Osteoblast (primary cell): Measurements from ENCODE around the gene NPC1. TPM values are rescaled to one million over a fixed set of nuclear protein-coding genes. Genes with fewer than 3 reads are reported as not detected.
"Not testable (repeated sequence)": the region's sequence is repeated elsewhere in the genome, so short reads cannot be mapped to it uniquely, and the experiment has no call there.

Experiments
- DNase-seq: peaks from one replicate; pipeline ENCODE4 v3.0.0; 2011; ENCODE audit warnings: low spot score, mixed read lengths; ENCODE audit not compliant: insufficient read length; ENCODE audit errors: missing footprints
- H2AFZ ChIP-seq: 2 replicates; pipeline ENCODE4 v1.6.0; 2011; ENCODE audit warnings: mild to moderate bottlenecking, low read length
- H3K27ac ChIP-seq: 2 replicates; pipeline ENCODE4 v1.5.1; 2011; ENCODE audit warnings: mild to moderate bottlenecking, low read depth, low read length, moderate library complexity
- H3K27me3 ChIP-seq: 2 replicates; pipeline ENCODE4 v1.6.0; 2012; ENCODE audit warnings: mild to moderate bottlenecking, control low read depth, inconsistent platforms, low read length, moderate library complexity; ENCODE audit not compliant: insufficient read depth
- H3K36me3 ChIP-seq: 2 replicates; pipeline ENCODE4 v1.5.1; 2011; ENCODE audit warnings: mild to moderate bottlenecking, low read length, control low read depth, moderate library complexity; ENCODE audit not compliant: insufficient read depth
- H3K4me1 ChIP-seq: 2 replicates; pipeline ENCODE4 v1.5.1; 2011; ENCODE audit warnings: mild to moderate bottlenecking, low read length, control low read depth, moderate library complexity; ENCODE audit not compliant: insufficient read depth
- H3K4me2 ChIP-seq: 2 replicates; pipeline ENCODE4 v1.6.0; 2011; ENCODE audit warnings: mild to moderate bottlenecking, low read length; ENCODE audit not compliant: insufficient read depth
- H3K4me3 ChIP-seq: fragments of 200-600 bp; sonication (generic); 3 replicates; pipeline ENCODE4 v1.5.1; 2012; ENCODE audit warnings: mild to moderate bottlenecking, low read length, inconsistent platforms; ENCODE audit not compliant: insufficient read depth
- H3K79me2 ChIP-seq: 2 replicates; pipeline ENCODE4 v1.6.0; 2012; ENCODE audit warnings: mild to moderate bottlenecking, low read length, control low read depth, inconsistent platforms; ENCODE audit not compliant: insufficient read depth
- H3K9me3 ChIP-seq: 2 replicates; pipeline ENCODE4 v1.5.1; 2011; ENCODE audit warnings: low read depth, low read length, control low read depth
- H4K20me1 ChIP-seq: 2 replicates; pipeline ENCODE4 v1.6.0; 2012; ENCODE audit warnings: mild to moderate bottlenecking, low read length, control low read depth; ENCODE audit not compliant: insufficient read depth
- total RNA-seq: library from RNA; depleted of rRNA; stranded (reverse); fragments of >200 nt; gene quantifications from 2 replicates; pipeline ENCODE4 v1.2.3, GENCODE V29; 2012
- TF ChIP-seq, protein P1 (sequence below): IDR thresholded peaks from 2 replicates; pipeline ENCODE4 v1.5.1; 2011; ENCODE audit warnings: mild to moderate bottlenecking, low read depth, low read length, moderate library complexity; ENCODE audit errors: extremely low read depth

The NPC1 gene
- total RNA-seq, 1 donor, result 136 TPM

DNA sequence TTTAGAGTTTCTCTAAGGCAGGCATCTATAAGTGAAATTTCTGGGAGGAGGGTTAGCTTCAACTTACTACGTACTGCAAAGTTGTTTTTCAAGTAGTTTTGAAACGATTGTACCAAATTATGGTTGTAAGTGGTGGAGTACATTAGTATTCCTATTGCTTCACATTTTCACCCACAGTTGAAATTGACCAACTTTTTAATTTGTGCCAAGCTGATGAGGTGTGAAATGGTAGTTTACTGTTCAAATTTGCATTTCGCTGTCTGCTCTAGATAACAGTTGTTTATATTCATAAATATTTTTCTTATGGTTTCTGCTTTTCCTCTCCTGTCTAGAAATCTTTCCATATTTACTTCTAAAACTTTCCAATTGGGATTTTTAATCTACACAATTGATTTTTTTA lies 18.6 kb downstream of the NPC1 start:
- H4K20me1 ChIP-seq, result peaks cover 4% of the 10 kb centered on the region
- H3K36me3 ChIP-seq, result peaks cover 78% of the 10 kb centered on the region
- no peak overlapping the region for H3K4me2 ChIP-seq
- no peak overlapping the region for H3K27ac ChIP-seq
- no peak overlapping the region for H3K4me3 ChIP-seq
- H3K4me1 ChIP-seq, result peaks cover 5% of the 10 kb centered on the region
- H3K79me2 ChIP-seq, result peaks cover 71% of the 10 kb centered on the region
- TF ChIP-seq, protein P1, sequence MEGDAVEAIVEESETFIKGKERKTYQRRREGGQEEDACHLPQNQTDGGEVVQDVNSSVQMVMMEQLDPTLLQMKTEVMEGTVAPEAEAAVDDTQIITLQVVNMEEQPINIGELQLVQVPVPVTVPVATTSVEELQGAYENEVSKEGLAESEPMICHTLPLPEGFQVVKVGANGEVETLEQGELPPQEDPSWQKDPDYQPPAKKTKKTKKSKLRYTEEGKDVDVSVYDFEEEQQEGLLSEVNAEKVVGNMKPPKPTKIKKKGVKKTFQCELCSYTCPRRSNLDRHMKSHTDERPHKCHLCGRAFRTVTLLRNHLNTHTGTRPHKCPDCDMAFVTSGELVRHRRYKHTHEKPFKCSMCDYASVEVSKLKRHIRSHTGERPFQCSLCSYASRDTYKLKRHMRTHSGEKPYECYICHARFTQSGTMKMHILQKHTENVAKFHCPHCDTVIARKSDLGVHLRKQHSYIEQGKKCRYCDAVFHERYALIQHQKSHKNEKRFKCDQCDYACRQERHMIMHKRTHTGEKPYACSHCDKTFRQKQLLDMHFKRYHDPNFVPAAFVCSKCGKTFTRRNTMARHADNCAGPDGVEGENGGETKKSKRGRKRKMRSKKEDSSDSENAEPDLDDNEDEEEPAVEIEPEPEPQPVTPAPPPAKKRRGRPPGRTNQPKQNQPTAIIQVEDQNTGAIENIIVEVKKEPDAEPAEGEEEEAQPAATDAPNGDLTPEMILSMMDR, result no peak
- H3K27me3 ChIP-seq, result no peaks in the 10 kb centered on the region
- H2AFZ ChIP-seq, result no peak overlapping the region
- DNase-seq, result no peak
- H3K9me3 ChIP-seq, result no peaks in the 10 kb centered on the region

DNA sequence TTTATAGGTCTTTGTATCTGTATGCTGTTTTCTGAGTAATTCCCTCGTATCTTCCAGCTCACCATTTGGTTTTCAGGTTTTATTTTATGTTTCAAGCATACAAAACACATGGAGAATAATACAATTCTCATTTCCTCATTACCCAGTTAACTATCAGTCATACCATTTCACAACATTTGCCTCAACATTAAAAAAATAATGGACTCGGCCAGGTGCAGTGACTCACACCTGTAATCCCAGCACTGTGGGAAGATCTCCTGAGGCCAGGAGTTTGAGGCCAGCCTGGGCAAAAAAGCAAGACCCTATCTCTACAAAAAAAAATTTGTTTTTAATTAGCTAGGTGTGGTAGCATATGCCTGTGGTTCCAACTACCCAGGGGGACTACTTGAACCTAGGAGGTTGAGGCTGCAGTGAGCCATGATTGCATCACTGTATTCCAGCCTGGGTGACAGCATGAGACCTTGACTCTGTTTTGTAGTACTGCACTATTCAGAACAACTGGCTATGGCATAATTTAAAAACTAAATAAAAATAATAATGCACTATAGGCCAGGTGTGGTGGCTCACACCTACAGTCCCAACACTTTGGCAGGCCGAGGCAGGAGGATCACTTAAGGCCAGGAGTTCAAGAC lies 20.3 kb downstream of the NPC1 start:
- Histone ChIP-seq H3K9me3 (no peaks in the 10 kb centered on the region), H3K27me3 (no peaks in the 10 kb centered on the region), H3K27ac (no peak overlapping the region), H3K36me3 (peaks cover 72% of the 10 kb centered on the region), H3K4me3 (no peak overlapping the region), H3K4me2 (no peak overlapping the region), H3K79me2 (peaks cover 61% of the 10 kb centered on the region), H3K4me1 (peaks cover 5% of the 10 kb centered on the region), H2AFZ (no peak overlapping the region), H4K20me1 (no peaks in the 10 kb centered on the region)
- DNase-seq, result no peak
- TF ChIP-seq, protein P1, result no peak

DNA sequence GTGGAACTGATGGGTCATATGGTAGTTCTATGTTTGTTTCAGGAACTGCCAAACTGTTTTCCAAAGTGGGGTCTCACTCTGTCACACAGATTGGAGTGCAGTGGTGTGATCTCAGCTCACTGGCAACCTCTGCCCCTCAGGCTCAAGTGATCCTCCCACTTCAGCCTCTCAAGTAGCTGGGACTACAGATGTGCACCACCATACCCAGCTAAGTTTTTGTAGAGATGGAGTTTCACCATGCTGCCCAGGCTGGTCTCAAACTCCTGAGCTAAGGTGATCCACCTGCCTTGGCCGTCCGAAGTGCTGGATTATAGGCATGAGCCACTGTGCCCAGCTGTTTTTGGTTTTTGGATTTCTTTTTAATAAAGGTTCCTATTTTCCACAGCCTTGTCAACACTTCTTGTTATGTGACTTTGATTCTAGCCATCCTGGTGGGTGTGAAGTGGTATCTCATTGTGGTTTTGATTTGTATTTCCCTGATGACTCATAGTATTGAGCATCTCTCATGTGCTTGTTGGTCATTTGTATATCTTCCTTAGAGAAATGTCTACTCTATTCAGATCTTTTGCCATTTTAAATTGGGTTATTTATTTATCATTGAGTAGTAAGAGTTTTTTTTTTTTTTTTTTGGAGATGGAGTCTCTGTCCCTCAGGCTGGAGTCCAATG lies 22.8 kb downstream of the NPC1 start:
- H3K27ac ChIP-seq, result no peak overlapping the region
- no peak overlapping the region for H3K4me3 ChIP-seq
- peaks cover 62% of the 10 kb centered on the region for H3K36me3 ChIP-seq
- peaks cover 39% of the 10 kb centered on the region for H3K79me2 ChIP-seq
- no peaks in the 10 kb centered on the region for H3K27me3 ChIP-seq
- TF ChIP-seq, protein P1, result no peak
- DNase-seq, result peak; percentile 37
- no peak overlapping the region for H3K4me2 ChIP-seq
- H4K20me1 ChIP-seq, result no peaks in the 10 kb centered on the region
- no peak overlapping the region for H2AFZ ChIP-seq
- H3K4me1 ChIP-seq, result peaks cover 5% of the 10 kb centered on the region
- H3K9me3 ChIP-seq, result no peaks in the 10 kb centered on the region

DNA sequence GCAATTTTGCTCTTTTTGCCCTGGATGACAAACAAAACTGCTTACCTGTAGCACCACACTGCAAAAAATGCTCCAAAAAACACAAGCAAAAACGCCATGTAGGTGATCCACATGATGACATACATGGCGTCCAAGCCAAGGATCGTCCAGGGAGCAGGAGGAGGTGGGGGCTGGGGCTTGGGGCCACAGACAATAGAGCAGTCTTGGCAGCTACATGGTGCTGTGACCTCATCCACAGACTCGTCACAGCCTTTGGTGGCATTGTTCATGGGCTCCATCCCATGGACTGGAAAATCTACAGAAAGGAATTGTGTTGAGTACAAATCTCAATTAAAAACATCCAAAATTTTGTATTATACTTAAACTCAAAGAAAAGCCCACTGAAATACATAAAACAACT lies 26.1 kb downstream of the NPC1 start:
- Histone ChIP-seq H3K4me2 (no peak overlapping the region), H3K4me3 (no peak overlapping the region), H3K79me2 (peaks cover 44% of the 10 kb centered on the region), H3K27me3 (no peaks in the 10 kb centered on the region), H3K27ac (no peak overlapping the region), H2AFZ (no peak overlapping the region), H3K36me3 (peaks cover 52% of the 10 kb centered on the region), H3K4me1 (peaks cover 5% of the 10 kb centered on the region), H4K20me1 (peaks cover 3% of the 10 kb centered on the region), H3K9me3 (no peaks in the 10 kb centered on the region)
- TF ChIP-seq, protein P1, result no peak
- DNase-seq, result no peak

DNA sequence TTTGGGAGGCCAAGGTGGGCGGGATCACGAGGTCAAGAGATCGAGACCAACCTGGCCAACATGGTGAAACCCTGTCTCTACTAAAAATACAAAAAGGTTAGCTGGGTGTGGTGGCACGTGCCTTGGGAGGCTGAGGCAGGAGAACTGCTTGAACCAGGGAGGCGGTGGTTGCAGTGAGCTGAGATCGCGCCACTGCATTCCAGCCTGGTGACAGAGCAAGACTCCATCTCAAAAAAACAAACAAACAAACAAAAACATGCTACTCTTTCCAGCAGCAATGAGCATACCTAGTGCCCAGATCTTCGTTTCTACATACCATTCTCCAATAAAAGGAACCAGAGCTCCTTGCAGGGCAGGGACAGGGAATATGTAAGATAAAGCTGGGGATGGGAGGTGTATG lies 28.8 kb downstream of the NPC1 start:
- H4K20me1 ChIP-seq, DNase-seq, H2AFZ ChIP-seq, H3K4me1 ChIP-seq, H3K4me3 ChIP-seq, H3K9me3 ChIP-seq, H3K27me3 ChIP-seq, H3K4me2 ChIP-seq, H3K27ac ChIP-seq: not testable (repeated sequence)
- Histone ChIP-seq H3K36me3 (peaks cover 63% of the 10 kb centered on the region), H3K79me2 (peaks cover 55% of the 10 kb centered on the region)
